ENCODE data around the gene RHOF.

DNA sequence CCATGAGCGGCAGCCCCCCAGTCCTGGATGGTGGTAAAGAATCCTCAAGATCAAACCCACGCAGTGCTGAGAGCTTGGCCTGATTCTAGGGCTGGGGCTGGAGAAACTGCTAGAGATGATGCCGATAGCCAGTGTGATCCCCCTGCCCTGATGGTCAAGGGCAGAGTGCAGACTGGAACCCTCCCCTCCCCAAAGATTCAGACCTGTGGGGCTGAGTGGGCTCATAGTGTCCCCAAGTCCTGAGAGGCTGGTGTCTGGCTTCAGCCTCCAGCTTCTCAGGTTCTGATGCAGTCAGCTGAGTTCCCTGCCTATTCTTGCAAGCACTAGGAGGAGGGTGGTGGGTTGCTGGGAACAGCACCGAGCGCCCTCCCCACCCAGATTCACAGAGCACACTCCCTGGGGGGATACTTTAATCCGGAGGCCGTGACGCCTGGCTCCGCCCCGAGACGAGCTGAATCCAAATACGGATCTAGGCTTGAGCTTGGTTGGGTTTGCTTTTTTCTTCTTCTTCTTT lies 11.9 kb downstream of the RHOF start:
- TF ChIP-seq, protein P1, sequence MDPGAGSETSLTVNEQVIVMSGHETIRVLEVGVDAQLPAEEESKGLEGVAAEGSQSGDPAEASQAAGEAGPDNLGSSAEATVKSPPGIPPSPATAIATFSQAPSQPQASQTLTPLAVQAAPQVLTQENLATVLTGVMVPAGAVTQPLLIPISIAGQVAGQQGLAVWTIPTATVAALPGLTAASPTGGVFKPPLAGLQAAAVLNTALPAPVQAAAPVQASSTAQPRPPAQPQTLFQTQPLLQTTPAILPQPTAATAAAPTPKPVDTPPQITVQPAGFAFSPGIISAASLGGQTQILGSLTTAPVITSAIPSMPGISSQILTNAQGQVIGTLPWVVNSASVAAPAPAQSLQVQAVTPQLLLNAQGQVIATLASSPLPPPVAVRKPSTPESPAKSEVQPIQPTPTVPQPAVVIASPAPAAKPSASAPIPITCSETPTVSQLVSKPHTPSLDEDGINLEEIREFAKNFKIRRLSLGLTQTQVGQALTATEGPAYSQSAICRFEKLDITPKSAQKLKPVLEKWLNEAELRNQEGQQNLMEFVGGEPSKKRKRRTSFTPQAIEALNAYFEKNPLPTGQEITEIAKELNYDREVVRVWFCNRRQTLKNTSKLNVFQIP (CRISPR knock-in tag; IDR thresholded peaks at IDR 0.05; ENCODE audit: borderline replicate concordance, low read depth), result no peak
- no peak for TF ChIP-seq ZFP30 (CRISPR knock-in tag; IDR thresholded peaks at IDR 0.05)
- TF ChIP-seq TSHZ2 (CRISPR knock-in tag; IDR thresholded peaks at IDR 0.05), result no peak
- no peak for TF ChIP-seq GLIS3 (CRISPR knock-in tag; IDR thresholded peaks at IDR 0.05)
- TF ChIP-seq PATZ1 (CRISPR knock-in tag; IDR thresholded peaks at IDR 0.05; ENCODE audit: borderline replicate concordance), result no peak
- TF ChIP-seq, protein P2, sequence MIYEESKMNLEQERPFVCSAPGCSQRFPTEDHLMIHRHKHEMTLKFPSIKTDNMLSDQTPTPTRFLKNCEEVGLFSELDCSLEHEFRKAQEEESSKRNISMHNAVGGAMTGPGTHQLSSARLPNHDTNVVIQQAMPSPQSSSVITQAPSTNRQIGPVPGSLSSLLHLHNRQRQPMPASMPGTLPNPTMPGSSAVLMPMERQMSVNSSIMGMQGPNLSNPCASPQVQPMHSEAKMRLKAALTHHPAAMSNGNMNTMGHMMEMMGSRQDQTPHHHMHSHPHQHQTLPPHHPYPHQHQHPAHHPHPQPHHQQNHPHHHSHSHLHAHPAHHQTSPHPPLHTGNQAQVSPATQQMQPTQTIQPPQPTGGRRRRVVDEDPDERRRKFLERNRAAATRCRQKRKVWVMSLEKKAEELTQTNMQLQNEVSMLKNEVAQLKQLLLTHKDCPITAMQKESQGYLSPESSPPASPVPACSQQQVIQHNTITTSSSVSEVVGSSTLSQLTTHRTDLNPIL (CRISPR knock-in tag; IDR thresholded peaks at IDR 0.05; ENCODE audit: low read depth), result no peak
- TF ChIP-seq ZFP3 (CRISPR knock-in tag; IDR thresholded peaks at IDR 0.05), result no peak
- no peak for TF ChIP-seq ARNTL (CRISPR knock-in tag; IDR thresholded peaks at IDR 0.05; ENCODE audit: borderline replicate concordance, low read depth)
- TF ChIP-seq ZNF565 (CRISPR knock-in tag; conservative IDR thresholded peaks at IDR 0.05; ENCODE audit: low read depth), result no peak
- no peak for TF ChIP-seq ISL1 (CRISPR knock-in tag; IDR thresholded peaks at IDR 0.05)
- TF ChIP-seq, protein P3, sequence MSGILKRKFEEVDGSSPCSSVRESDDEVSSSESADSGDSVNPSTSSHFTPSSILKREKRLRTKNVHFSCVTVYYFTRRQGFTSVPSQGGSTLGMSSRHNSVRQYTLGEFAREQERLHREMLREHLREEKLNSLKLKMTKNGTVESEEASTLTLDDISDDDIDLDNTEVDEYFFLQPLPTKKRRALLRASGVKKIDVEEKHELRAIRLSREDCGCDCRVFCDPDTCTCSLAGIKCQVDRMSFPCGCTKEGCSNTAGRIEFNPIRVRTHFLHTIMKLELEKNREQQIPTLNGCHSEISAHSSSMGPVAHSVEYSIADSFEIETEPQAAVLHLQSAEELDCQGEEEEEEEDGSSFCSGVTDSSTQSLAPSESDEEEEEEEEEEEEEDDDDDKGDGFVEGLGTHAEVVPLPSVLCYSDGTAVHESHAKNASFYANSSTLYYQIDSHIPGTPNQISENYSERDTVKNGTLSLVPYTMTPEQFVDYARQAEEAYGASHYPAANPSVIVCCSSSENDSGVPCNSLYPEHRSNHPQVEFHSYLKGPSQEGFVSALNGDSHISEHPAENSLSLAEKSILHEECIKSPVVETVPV (CRISPR knock-in tag; IDR thresholded peaks at IDR 0.05), result no peak
- no peak for TF ChIP-seq SNAI2 (CRISPR knock-in tag; IDR thresholded peaks at IDR 0.05)

All from SK-N-SH treated with all-trans-retinoic acid at 6 μM for 48 hours (cell line).